H1 (cell line): ENCODE results near the gene KRTAP1-3. TPM values are rescaled to one million over a fixed set of nuclear protein-coding genes. Genes with fewer than 3 reads are reported as not detected.

Experiments used
- BRCA1 ChIP-seq: IDR thresholded peaks from 2 replicates; pipeline ENCODE4 v1.6.1; 2012; ENCODE audit warnings: low read depth, low read length, improper control_type of control experiment
- EZH2 ChIP-seq: fragments of 200-600 bp; sonication (generic); IDR thresholded peaks from 2 replicates; pipeline ENCODE4 v1.7.1; 2012; ENCODE audit warnings: low read depth, mild to moderate bottlenecking, moderate library complexity, low read length, inconsistent platforms; ENCODE audit not compliant: severe bottlenecking
- TEAD4 ChIP-seq: IDR thresholded peaks from 2 replicates; pipeline ENCODE4 v1.6.1; 2012; ENCODE audit warnings: low read depth, low read length, inconsistent platforms, mixed read lengths
- polyA plus RNA-seq, 7 experiments: library from polyadenylated mRNA; depleted of rRNA in 3 of 7; stranded (reverse) in 5 of 7; unstranded in 2 of 7; fragments of >200 nt in 5 of 7; fragments of 200-250 nt in 2 of 7; gene quantifications; 1 replicate in 5 of 7; 2 replicates in 1 of 7; 4 replicates in 1 of 7; pipeline versions ENCODE4 v1.2.1 to v1.2.3, GENCODE V29; 2011 to 2013; ENCODE audit warnings: missing spikeins in 2 of 7, mixed read lengths in 2 of 7
- total RNA-seq: library from RNA; stranded (reverse); fragmentation: NEBNext Ultra II Directional; extraction: Animal tissue kit (Norgen Biotek cat#: 25700); gene quantifications from 2 replicates; pipeline ENCODE4 v1.2.1, GENCODE V29; 2021

Gene KRTAP1-3
- total and polyA plus RNA-seq, 2 of the 8 experiments (the other 6 are each of a cell fraction or from before 2014, with no cell fraction given), result not detected

DNA sequence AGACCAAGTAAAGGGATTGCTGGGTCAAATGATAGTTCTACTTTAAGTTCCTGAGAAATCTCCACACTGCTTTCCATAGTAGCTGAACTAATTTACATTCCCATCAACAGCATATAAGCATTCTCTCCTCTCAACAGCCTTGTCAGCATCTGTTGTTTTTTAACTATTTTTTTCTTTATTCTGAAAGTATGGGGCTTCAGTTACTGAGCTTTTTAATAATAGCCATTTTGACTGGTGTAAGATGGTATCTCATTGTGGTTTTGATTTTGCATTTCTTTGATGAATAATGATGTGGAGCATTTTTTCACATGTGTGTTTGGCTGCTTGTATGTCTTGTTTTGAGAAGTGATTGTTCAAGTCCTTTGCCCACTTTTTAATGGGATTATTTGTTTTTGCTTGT, 17.9 kb upstream of the KRTAP1-3 start (continued):
- no peak for TF ChIP-seq BRCA1
- no peak for TF ChIP-seq TEAD4
- no peak for TF ChIP-seq EZH2
